ENCODE results near the gene MEIOSIN. TPM values are rescaled to one million over a fixed set of nuclear protein-coding genes. Genes with fewer than 3 reads are reported as not detected.

The MEIOSIN gene
- total and polyA plus RNA-seq, 4 donors, result not detected

GRCh38 chr19:45770192-45771101 lies 37.2 kb downstream of the MEIOSIN start:
- Histone ChIP-seq H3K27me3 (ENCODE audit: control insufficient read depth in 4 of 4, insufficient read depth in 4 of 4, low read length in 3 of 4) (no peaks in the 10 kb centered on the region), H3K9ac (ENCODE audit: low read depth in 1 of 2, low read length in 2 of 2) (peak overlapping the region; percentile 38 to 53), H3K36me3 (ENCODE audit: control insufficient read depth in 4 of 4, insufficient read depth in 3 of 4, low read depth in 1 of 4, low read length in 3 of 4) (no peaks in the 10 kb centered on the region), H3K4me1 (ENCODE audit: control insufficient read depth in 4 of 4, insufficient read depth in 4 of 4, low read length in 3 of 4) (peaks cover 9 to 66% (median 29%) of the 10 kb centered on the region in 4 donors), H3K9me3 (ENCODE audit: control insufficient read depth in 4 of 4, low read length in 3 of 4) (no peaks in the 10 kb centered on the region), H3K27ac (ENCODE audit: low read depth in 1 of 2, low read length in 2 of 2) (peak overlapping the region; percentile 86 to 92), H3K4me3 (ENCODE audit: low read depth in 1 of 3, low read length in 3 of 3) (peak overlapping the region; percentile 61 to 64 (median 62))
- peak; percentile 95 for DNase-seq (ENCODE audit: low spot score)
- WGBS, result 1% methylated on average over 79 of the region's 79 CpGs
- no peak for TF ChIP-seq MAX (IDR thresholded peaks at IDR 0.05)
- peak; percentile 31 to 33 for TF ChIP-seq HNF4A (conservative IDR thresholded peaks at IDR 0.05)
- TF ChIP-seq REST (IDR thresholded peaks at IDR 0.05), result peak; percentile 42
- TF ChIP-seq ATF3 (IDR thresholded peaks at IDR 0.05), result no peak
- peak; percentile 77 to 81 for TF ChIP-seq RAD21 (IDR thresholded peaks at IDR 0.05)
- TF ChIP-seq FOXA1 (IDR thresholded peaks at IDR 0.05), result peak; percentile 37
- TF ChIP-seq RXRA (IDR thresholded peaks at IDR 0.05), result peak in 1 of 2 donors; percentile 53
- TF ChIP-seq GABPA (IDR thresholded peaks at IDR 0.05 in 1 of 2, conservative IDR thresholded peaks at IDR 0.05 in 1 of 2), result peak in 1 of 2 donors; percentile 32
- no peak for TF ChIP-seq ZBTB33 (IDR thresholded peaks at IDR 0.05)
- no peak for TF ChIP-seq YY1 (IDR thresholded peaks at IDR 0.05)
- peak; percentile 76 to 82 for TF ChIP-seq EGR1 (IDR thresholded peaks at IDR 0.05; ENCODE audit: low read depth in 2 of 2)
- no peak for TF ChIP-seq JUND (IDR thresholded peaks at IDR 0.05)
- TF ChIP-seq CTCF (IDR thresholded peaks at IDR 0.05; ENCODE audit: low read depth, low read length, missing input control), result peak; percentile 81
- no peak for TF ChIP-seq NR2F2 (IDR thresholded peaks at IDR 0.05)
- peak; percentile 49 for TF ChIP-seq FOXA2 (IDR thresholded peaks at IDR 0.05)
- TF ChIP-seq HNF4G (IDR thresholded peaks at IDR 0.05), result no peak
- peak; percentile 93 for TF ChIP-seq SP1 (IDR thresholded peaks at IDR 0.05)
- no peak for TF ChIP-seq TAF1 (conservative IDR thresholded peaks at IDR 0.05)
